GM19463 (cell line): ENCODE data around the gene SLC38A9.
A peak's percentile ranks its signal among the peaks of the same experiment; 100 is the strongest.
"Not testable (repeated sequence)": the region's sequence is repeated elsewhere in the genome, so short reads cannot be mapped to it uniquely, and the experiment has no call there.

Source experiments
- ATAC-seq: cut with Tn5 transposase; IDR thresholded peaks from one replicate; pipeline ENCODE4 v1.9.1; 2021; ENCODE audit warnings: mild to moderate bottlenecking, moderate library complexity; ENCODE audit not compliant: unreplicated experiment

SLC38A9 gene

DNA sequence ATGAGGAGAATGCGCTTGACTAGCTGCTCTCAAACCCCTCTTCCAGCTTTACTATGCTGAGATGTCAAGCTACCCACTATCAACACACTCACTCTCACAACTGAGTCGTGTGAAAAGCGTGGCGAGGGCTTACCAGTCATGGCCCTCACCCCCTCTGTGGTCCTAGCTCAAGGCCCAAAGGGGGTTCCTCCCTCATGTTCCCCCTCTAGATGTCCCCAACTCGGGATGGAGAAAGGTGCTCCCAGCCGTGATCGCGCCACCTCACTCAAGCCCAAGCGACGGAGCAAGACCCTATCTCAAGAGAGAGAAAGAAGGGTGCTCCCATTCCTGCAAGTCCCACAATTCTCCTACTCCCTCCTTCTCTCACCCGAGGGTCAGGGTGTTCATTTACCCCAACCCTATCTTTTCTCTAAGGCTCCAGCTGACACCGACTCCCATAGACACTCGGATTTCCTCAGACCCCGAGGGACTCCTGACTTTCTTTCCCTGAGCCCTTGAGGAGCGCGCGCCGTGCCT, 559 bp downstream of the SLC38A9 start:
- no peak for ATAC-seq

DNA sequence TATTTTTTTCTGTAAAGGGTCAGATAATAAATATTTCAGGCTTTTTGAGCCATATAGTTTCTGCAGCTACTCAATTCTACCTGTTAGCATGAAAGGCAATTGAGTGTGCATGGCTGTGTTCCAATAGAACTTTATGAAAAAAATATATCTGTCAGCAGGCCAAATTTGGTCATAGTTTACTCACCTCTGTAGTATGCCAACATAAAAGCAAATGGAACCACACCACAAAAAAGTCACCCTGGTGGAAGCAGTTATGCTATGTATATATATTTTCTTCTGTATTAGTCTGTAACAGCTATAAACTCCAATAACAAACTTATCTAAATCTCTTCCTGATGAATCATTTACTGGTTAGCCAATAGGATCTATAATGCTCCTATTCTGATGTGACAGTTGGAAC, 3.4 kb downstream of the SLC38A9 start:
- ATAC-seq = no peak

DNA sequence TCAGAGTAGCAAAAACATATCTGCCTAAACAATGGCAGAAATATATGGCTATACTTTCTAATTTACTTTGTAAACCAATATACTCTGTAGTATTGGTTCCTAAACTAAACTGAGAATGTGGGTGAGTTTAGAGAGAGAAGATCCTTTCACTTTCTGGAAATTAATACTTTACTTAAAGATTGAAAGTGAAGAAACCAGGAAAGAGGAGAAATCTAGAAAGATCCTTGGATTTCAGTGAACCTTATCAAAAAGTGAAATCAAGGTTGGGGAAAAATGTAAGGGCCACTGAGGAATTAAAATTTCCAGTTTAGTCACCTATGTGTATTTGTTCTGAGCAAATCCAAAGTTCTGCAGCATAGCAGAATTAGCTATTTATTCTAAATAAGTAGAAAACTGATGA, 5.9 kb downstream of the SLC38A9 start:
- no peak for ATAC-seq

DNA sequence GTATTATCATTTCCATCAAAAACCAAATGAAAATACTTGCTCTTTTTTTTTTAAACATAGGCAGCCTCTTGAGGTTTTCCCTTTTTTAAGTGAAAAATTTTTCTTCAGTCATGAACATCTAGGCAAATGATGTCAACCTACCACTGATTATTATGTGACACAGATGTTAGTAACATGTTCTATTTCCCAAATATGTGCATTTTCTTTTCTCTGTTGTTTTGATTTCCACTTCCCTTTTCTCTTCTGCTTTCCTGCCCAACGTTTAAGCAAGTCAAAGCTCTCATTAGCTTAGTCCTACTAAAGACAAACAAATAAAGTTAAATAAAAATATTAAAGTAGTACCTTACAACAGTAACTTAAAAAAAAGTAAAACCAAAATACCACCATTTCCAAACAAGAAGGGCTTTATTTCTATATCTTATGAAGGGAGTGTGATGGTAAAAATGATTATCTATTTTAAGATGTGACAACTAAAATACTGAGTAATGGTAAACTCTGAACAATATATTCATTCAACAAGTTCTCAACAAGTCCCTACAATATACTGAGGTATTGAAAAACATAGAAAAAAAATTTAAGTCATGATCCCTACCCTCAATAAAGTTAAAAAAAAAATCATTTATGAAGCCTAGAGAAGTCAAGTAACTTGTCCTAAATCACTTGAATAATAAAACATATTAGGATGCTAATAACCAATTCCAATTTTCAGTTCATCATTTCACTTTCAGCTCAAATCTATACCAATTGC, 9.4 kb downstream of the SLC38A9 start:
- ATAC-seq = no peak

DNA sequence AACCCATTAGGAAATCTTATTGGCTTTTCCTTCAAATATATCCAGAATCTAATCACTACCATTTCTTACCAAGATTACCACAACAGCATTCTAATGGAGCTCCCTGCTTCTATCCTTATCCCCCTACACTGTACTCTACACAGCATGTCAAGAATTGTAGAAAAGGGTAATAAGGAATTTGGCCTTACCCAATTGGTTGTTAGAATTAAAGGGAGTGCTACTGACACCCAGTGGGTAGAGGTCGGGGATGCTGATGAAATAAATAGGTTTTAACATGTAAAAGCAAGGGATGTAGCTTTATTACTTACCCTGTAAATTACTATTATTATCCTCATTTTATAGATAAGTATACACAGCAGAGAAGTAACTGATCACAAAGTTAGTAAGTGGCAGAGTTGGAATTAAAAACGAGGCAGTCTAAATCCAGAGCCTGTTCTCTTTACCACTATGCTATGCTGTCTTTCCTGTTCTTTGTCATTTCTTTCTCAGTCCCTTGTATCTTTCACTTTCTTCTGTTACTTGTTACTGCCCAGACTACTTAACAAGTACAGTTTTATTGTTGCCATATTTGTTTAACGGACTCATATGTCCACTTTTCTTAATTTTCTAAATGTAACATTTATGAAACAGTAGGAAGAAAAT, 10.5 kb downstream of the SLC38A9 start:
- ATAC-seq = no peak

DNA sequence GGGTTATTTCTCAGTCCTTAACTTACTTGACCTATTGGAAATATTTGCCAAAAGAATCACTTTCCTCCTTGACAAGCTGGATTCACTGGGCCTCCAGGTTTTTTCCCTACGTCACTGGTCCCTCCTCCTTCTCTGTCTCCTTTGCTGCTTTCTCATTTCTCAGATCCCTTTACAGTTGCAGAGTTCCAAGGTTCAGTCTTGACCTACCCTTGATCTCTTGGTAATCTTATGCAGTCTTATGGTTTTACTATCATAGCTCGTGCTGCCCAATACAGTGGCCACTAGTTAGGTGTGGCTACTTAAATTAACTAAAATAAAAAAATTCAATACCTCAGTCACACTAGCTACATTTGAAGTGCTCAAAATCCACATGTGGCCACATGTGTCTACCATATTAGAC, 11.4 kb downstream of the SLC38A9 start:
- ATAC-seq = no peak

DNA sequence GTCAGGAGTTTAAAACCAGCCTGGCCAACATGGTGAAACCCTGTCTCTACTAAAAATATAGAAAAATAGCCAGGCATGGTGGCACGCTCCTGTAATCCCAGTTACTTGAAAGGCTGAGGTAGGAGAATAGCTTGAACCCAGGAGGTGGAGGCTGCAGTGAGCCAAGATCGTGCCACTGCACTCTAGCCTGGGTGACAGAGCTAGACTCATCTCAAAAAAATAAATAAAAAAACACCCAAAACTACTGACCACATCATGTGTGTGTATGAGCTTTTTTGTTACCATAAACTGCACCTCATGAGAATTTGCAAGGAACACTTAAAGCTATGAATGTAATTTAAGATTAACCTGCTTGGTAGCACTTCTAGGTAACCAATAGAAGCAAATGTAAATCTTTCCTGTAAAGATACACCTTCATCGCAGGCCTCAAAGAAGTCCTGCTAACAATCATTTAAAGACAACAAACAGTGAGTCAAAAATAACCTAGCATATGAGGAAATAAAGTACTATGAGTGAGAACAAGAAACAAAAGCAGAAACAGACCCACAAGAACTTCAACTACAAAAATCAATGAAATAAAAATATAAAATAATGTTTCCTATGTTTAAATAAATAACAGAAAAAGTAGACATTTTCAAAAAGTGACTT, 13.0 kb downstream of the SLC38A9 start:
- peak; percentile 60 for ATAC-seq

DNA sequence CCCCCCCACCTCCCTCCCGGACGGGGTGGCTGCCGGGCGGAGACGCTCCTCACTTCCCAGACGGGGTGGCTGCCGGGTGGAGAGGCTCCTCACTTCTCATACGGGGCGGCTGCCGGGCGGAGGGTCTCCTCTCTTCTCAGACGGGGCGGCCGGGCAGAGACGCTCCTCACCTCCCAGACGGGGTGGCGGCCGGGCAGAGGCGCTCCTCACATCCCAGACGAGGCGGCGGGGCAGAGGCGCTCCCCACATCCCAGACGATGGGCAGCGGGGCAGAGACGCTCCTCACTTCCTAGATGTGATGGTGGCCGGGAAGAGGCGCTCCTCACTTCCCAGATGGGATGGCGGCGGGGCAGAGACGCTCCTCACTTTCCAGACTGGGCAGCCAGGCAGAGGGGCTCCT, 15.4 kb downstream of the SLC38A9 start:
- not testable (repeated sequence) for ATAC-seq

DNA sequence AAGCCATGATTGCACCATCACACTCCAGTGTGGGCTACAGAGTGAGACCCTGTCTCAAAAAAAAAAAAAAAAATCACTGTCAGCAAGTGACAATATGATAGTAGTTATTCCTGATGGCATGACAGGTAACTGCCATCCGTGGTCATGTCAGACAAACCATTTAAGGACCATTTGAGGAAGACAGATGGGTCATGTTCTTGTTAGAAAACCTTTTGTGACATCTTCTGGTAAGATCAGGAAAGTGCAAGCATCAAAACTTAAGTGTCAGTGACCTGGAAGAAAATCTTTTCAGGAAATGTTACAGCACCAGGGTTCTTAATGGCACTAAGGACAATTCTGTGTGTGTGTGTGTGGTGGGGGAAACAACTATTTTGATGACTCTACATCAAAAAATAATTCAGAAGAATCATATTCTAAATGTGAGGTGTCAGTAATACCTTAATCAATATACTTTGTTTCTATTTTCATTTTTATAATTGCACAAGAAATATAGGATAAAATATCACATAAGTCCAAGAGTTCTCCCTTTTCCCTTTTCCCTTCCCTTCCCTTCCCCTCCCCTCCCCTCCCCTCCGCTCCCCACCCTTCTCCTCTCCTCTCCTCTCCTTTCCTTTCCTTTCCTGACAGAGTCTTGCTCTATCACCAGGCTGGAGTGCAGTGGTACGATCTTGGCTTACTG, 17.8 kb downstream of the SLC38A9 start:
- no peak for ATAC-seq

DNA sequence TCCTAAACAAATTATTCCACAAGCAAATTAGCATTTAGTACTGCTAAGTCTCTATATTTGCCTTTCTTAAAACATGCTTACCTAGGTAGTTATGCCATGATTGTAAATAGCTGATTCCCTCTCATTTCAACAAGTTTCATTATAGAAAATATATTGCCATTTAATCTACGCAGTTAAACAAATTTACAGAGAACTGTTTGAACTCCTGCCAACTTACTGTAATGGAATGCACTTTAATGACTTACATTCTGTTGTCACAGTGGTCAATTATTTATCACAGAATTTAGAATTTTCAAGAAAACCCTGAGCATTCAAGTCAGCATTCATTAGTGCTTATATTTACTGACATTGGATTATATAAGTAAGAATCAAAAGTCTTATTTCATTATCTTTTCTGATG, 19.6 kb downstream of the SLC38A9 start:
- ATAC-seq = no peak

DNA sequence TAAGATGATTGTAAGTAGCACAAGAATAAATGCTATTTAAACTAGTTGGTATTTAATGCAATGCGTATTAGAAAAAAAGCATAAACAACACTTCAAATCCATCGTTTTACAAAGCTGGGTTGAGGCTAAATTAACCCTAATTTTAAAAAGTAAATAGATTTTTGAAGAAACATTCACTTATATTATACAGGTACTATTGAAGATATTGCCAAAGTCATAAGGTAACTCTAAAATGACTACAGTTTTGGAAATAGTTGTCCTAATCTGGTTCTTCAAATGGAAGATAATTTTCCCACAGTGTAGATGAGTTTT, 20.1 kb downstream of the SLC38A9 start:
- no peak for ATAC-seq

DNA sequence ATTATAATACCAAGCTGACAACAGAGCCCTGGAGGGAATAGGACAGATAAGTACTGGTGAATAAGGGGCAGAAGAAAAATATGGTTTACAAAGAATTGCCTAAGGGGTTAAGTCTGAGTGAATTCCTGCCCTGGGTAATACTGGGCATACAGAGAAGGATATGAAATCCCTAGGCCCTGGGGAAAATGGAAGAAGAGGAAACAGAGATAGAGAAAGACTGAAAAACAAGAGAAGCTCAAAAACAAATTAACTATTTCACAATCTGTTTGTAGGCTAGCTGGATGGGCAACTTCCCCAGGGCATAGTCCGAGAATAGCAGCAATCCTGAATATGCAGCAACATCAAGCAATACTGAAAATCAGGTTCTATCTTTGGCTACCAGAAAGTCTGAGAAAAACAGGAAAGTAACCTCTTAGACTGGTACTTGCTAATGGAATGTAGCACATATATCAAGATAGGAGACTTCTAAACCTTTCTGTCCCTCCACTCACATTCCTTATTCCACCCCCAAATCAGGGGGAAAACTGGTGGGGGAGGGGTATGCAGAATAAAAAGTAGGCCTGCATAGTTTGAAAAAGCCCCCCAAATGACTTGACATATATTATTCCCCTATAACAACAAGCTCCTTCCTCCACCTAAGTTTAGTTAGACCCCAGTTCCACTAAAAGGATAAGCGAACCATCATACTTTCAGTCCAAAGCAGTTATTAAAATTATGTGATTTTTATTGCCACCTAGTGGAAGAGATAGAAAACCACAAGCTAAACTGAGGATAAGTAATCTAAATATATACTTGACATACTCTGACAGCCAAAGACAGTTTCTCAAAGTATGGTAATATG, 20.6 kb downstream of the SLC38A9 start:
- ATAC-seq = no peak

DNA sequence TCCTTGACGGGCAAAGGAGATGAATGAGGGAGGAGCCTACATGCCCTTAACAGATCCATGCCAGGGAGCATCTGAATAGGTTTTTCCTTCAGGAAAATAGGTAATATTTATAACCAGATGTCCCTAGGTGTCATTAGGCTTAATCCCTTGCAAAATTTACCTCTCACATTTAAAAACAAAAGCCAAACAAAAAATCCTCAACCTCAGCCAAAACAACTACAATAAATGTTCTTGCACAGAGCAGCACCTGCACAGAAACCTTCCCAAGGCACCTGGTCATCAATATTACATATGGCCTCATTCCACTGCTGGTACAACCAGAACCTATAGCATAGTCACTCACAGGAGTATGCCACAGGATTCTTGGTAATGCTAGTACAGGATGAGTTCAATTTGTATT, 30.1 kb downstream of the SLC38A9 start:
- no peak for ATAC-seq

DNA sequence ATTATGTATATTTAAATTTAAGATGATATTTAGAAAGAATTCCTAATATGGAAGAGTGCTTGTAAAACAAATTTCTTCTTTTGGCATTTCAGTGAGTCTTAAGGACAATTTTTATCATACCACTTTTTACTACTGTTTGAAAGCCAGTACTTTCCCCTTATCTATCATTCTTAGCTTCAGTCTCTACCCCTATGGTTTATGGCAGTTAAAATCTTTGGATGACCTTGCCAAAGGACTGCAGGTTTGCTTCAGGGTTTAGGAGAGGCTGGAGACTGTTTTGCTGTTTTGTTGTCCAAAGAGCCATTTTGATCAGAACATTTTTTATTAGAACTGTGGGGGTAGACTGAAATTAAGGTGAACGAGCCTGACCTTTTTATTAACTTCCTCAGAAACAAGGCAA, 30.8 kb downstream of the SLC38A9 start:
- no peak for ATAC-seq

DNA sequence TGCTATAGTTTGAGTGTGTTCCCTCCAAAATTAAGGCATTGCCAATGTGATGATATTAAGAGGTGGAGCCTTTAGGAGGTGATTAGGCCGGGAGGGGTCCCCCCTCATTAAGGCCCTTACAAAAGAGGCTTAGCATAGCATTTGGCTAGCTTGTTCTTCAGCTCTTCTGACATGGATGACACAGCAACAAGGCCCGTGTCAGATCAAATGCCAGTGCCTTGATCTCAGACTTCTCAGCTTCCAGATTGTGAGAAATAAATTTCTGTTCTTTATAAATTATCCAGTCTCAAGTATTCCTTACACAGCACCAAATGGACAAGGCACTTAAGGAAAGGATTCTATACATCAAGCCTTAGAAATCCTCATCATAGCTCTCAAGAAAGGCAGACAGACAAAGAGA, 31.8 kb downstream of the SLC38A9 start:
- ATAC-seq = no peak

DNA sequence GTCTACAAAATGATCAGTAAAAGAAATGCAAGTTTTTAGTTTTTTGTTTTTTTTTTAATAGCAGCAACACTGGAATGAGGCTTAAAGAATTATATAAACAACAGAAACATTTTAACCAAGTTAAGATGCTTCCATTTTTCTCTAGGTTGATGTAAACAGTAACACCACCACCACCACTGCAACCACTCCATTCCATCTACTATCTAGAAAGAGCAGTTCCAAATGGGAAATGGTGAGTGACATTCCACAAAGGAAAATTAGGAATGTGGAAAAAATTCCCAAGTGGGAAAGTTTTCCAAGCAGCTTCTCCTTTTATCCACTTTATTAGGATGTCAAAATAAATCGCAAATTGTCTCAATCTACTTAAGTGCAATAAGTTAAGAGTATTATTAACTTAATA, 32.6 kb downstream of the SLC38A9 start:
- ATAC-seq = no peak

DNA sequence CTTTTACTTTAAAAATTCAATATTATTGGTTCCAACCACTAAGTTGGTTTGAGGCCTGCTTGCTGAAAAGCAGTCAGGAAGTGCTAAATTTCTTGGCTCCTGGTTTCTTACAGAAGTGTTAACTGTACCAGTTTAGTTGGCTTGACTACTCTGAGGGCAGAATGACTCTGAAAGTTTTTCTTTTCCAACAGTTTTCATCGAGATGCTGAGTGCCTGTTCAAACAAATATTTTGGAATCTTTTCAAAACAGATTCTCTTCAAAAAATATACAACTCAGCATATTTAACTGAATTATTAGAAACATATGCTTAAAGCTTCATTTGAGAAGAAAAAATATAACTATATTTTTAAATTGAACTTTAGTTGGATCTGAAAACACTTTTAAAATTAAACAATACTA, 37.0 kb downstream of the SLC38A9 start:
- no peak for ATAC-seq

DNA sequence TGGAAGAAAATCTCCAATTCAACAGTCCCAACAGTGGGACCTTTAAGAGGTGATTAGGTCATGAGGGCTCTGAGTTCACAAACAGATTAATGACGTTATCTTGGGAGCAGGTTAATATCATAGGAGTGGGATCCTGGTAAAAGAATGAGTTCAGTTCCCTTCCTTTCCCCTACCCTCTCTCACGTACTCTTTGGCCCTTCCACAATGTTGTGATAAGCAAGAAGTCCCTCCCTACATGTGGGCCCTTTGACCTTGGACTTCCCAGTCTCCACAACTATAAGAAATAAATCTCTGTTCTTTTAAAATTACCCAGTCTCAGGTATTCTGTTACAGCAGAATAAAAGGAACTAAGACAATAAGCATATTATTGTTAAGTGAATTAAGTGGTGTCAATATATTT, 37.8 kb downstream of the SLC38A9 start:
- no peak for ATAC-seq

DNA sequence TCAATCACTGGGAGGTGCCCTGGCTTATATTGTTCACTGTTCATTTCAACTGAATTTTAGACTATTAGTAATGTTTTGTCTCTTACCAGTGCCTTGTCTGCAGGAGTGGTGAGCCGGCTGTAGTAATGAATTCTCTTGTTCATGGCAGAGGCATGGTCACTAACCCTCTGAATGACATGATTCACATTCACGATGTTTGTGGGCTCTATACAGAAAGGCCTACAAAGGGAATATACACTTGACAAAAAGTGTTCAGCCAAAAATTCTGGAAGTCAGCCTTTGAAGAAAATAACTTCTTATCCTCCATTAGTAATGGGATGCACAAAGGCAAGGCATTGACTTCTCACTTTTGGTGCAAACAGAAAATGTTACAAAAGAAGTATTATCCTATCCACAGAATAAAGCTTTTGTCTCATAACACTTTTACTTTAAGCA, 39.6 kb downstream of the SLC38A9 start:
- no peak for ATAC-seq

DNA sequence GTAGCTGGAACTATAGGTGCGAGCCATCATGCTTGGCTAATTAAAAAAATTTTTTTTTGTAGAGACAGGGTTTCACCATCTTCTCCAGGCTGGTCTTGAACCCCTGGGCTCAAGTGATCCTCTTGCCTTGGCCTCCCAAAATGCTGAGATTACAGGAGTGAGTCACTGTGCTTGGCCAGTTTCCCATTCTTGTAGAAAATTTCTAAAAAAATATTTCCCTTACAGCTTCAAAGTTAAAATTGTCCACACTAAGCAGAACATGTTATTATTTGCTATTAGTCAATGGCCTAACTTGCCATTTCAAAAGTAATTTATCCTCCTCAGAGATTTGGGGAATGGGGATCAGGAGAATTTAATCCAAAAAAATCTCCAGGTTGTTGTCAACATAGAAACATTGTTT, 40.1 kb downstream of the SLC38A9 start:
- ATAC-seq = no peak

DNA sequence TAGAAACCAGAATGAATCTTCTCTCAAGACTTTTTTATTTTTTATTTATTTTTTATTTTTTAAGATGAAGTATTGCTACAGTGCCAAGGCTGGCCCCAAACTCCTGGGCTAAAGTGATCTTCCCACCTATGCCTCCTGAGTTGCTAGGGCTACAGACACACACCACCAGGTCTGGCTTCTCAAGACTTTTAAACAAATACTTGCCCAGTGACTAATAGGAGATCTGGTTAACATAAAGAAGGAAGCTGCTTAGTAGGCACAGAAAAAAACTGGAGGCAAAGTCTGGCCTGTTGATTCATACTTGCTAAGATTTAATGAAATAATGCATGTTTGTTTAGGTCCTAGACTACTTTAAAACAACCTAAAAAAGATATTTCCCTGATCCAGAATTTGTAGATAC, 43.8 kb downstream of the SLC38A9 start:
- ATAC-seq = no peak
